H9 (cell line): ENCODE results near the gene EP300. TPM values are rescaled to one million over a fixed set of nuclear protein-coding genes. Genes with fewer than 3 reads are reported as not detected.

Experiments
- DNase-seq: peaks from one replicate; pipeline ENCODE4 v3.0.0-alpha.2; 2017
- H2AFZ ChIP-seq: one replicate; pipeline ENCODE4 v1.6.1; 2013; ENCODE audit warnings: mild to moderate bottlenecking, low read length, control low read depth, moderate library complexity
- H2AK5ac ChIP-seq: 2 replicates; pipeline ENCODE4 v1.6.1; 2013; ENCODE audit warnings: low read length, control low read depth, mixed read lengths; ENCODE audit not compliant: insufficient read length
- H2BK120ac ChIP-seq: one replicate; pipeline ENCODE4 v1.6.1; 2013; ENCODE audit warnings: low read depth, mild to moderate bottlenecking, low read length, control low read depth, inconsistent platforms; ENCODE audit not compliant: poor library complexity, severe bottlenecking
- H2BK12ac ChIP-seq: 2 replicates; pipeline ENCODE4 v1.6.1; 2013; ENCODE audit warnings: low read length, control low read depth, mixed read lengths, low read depth; ENCODE audit not compliant: insufficient read length
- H2BK15ac ChIP-seq: 2 replicates; pipeline ENCODE4 v1.6.1; 2013; ENCODE audit warnings: low read depth, low read length, control low read depth
- H2BK20ac ChIP-seq: one replicate; pipeline ENCODE4 v1.6.1; 2013; ENCODE audit warnings: low read depth, mild to moderate bottlenecking, low read length, control low read depth, inconsistent platforms; ENCODE audit not compliant: poor library complexity, severe bottlenecking
- H2BK5ac ChIP-seq: 2 replicates; pipeline ENCODE4 v1.6.1; 2013; ENCODE audit warnings: low read length, control low read depth, mixed read lengths; ENCODE audit not compliant: insufficient read length
- H3K14ac ChIP-seq: 2 replicates; pipeline ENCODE4 v1.6.1; 2013; ENCODE audit warnings: low read length, control low read depth; ENCODE audit not compliant: insufficient read depth
- H3K18ac ChIP-seq: 2 replicates; pipeline ENCODE4 v1.6.1; 2013; ENCODE audit warnings: low read depth, mild to moderate bottlenecking, mixed read lengths, low read length, control low read depth; ENCODE audit not compliant: insufficient read length
- H3K23ac ChIP-seq: 2 replicates; pipeline ENCODE4 v1.6.1; 2013; ENCODE audit warnings: low read length, control low read depth, mixed read lengths, low read depth; ENCODE audit not compliant: insufficient read length
- H3K23me2 ChIP-seq: 2 replicates; pipeline ENCODE4 v1.6.1; 2013; ENCODE audit warnings: low read depth, mild to moderate bottlenecking, mixed read lengths, low read length, control low read depth; ENCODE audit not compliant: insufficient read length, poor library complexity, severe bottlenecking
- H3K27ac ChIP-seq: 2 replicates; pipeline ENCODE4 v1.5.1; 2013; ENCODE audit warnings: low read length, control low read depth, mixed read lengths, low read depth; ENCODE audit not compliant: insufficient read length
- H3K27me3 ChIP-seq: 2 replicates; pipeline ENCODE4 v1.6.1; 2013; ENCODE audit warnings: low read length, control low read depth, inconsistent platforms; ENCODE audit not compliant: insufficient read depth
- H3K4ac ChIP-seq: 2 replicates; pipeline ENCODE4 v1.6.1; 2013; ENCODE audit warnings: low read depth, mild to moderate bottlenecking, control low read depth, inconsistent platforms, low read length, moderate library complexity
- H3K4me1 ChIP-seq: 2 replicates; pipeline ENCODE4 v1.6.1; 2013; ENCODE audit warnings: low read length, control low read depth, inconsistent platforms; ENCODE audit not compliant: insufficient read depth
- H3K4me2 ChIP-seq: 2 replicates; pipeline ENCODE4 v1.6.1; 2013; ENCODE audit warnings: low read length, control low read depth, mixed read lengths; ENCODE audit not compliant: insufficient read length, insufficient read depth
- H3K56ac ChIP-seq: 2 replicates; pipeline ENCODE4 v1.6.1; 2013; ENCODE audit warnings: low read depth, mild to moderate bottlenecking, mixed read lengths, low read length, control low read depth; ENCODE audit not compliant: insufficient read length
- H3K79me1 ChIP-seq: 2 replicates; pipeline ENCODE4 v1.6.1; 2013; ENCODE audit warnings: low read depth, mild to moderate bottlenecking, moderate library complexity, low read length, control low read depth, inconsistent platforms; ENCODE audit not compliant: insufficient read depth, poor library complexity, severe bottlenecking
- H3K79me2 ChIP-seq: 2 replicates; pipeline ENCODE4 v1.6.1; 2013; ENCODE audit warnings: low read length, control low read depth, inconsistent platforms; ENCODE audit not compliant: insufficient read depth
- H3K9ac ChIP-seq: 2 replicates; pipeline ENCODE4 v1.6.1; 2013; ENCODE audit warnings: low read length, control low read depth, mixed read lengths; ENCODE audit not compliant: insufficient read length; ENCODE audit errors: extremely low read depth
- H3K9me3 ChIP-seq: one replicate; pipeline ENCODE4 v1.6.1; 2013; ENCODE audit warnings: low read depth, low read length, inconsistent platforms; ENCODE audit not compliant: control insufficient read depth
- H3T11ph ChIP-seq: one replicate; pipeline ENCODE4 v1.6.1; 2013; ENCODE audit warnings: mild to moderate bottlenecking, low read length, control low read depth, inconsistent platforms
- H4K20me1 ChIP-seq: one replicate; pipeline ENCODE4 v1.6.1; 2013; ENCODE audit not compliant: control insufficient read depth, insufficient read length, insufficient read depth
- H4K5ac ChIP-seq: 2 replicates; pipeline ENCODE4 v1.6.1; 2013; ENCODE audit warnings: low read depth, mild to moderate bottlenecking, mixed read lengths, low read length, control low read depth; ENCODE audit not compliant: insufficient read length
- H4K8ac ChIP-seq: replicated peaks from 2 replicates; pipeline ENCODE4 v1.6.1; 2013; ENCODE audit warnings: low read length, control low read depth, mixed read lengths, low read depth; ENCODE audit not compliant: insufficient read length
- H4K91ac ChIP-seq: 2 replicates; pipeline ENCODE4 v1.6.1; 2013; ENCODE audit warnings: low read depth, mild to moderate bottlenecking, moderate library complexity, mixed read lengths, low read length, control low read depth; ENCODE audit not compliant: insufficient read length
- H3K27ac Mint-ChIP-seq, 3 experiments: 2 replicates in 2 of 3; 3 replicates in 1 of 3; pipeline ENCODE4 v1.8.0; 2020 to 2021; ENCODE audit warnings: mixed read lengths in 3 of 3, mild to moderate bottlenecking in 1 of 3, moderate library complexity in 1 of 3
- H3K27me3 Mint-ChIP-seq: 2 replicates; pipeline ENCODE4 v1.8.0; 2021; ENCODE audit warnings: low read depth, mild to moderate bottlenecking, moderate library complexity, mixed read lengths
- H3K36me3 Mint-ChIP-seq, 3 experiments: 2 replicates in 2 of 3; 3 replicates in 1 of 3; pipeline ENCODE4 v1.8.0; 2020 to 2021; ENCODE audit warnings: low read depth in 3 of 3, mixed read lengths in 3 of 3; ENCODE audit not compliant: insufficient read depth in 1 of 3
- H3K4me1 Mint-ChIP-seq, 2 experiments: 2 replicates each; pipeline ENCODE4 v1.8.0; 2020; ENCODE audit warnings: mixed read lengths in 2 of 2
- H3K4me3 Mint-ChIP-seq, 2 experiments: 2 replicates in 1 of 2; 3 replicates in 1 of 2; pipeline ENCODE4 v1.8.0; 2020 to 2021; ENCODE audit warnings: mild to moderate bottlenecking in 2 of 2, mixed read lengths in 2 of 2, moderate library complexity in 1 of 2
- H3K9me3 Mint-ChIP-seq, 2 experiments: 2 replicates in 1 of 2; 3 replicates in 1 of 2; pipeline ENCODE4 v1.8.0; 2020; ENCODE audit warnings: mild to moderate bottlenecking in 2 of 2, mixed read lengths in 2 of 2, moderate library complexity in 1 of 2
- CTCF ChIP-seq: fragments of 200-600 bp; sonication (generic); conservative IDR thresholded peaks from 3 replicates; pipeline ENCODE4 v1.8.0; 2021; ENCODE audit warnings: antibody characterized with exemption, mild to moderate bottlenecking
- WGBS: extraction: QIAGEN DNeasy Blood & Tissue Kit; methylation state at CpG from one replicate; pipeline ENCODE4 v1.1.7; 2013; ENCODE audit warnings: missing lambda C conversion rate, low lambda C conversion rate, mixed read lengths; ENCODE audit not compliant: insufficient read length; ENCODE audit errors: extremely low coverage; 5-methylcytosine and 5-hydroxymethylcytosine counted together
- total RNA-seq: library from RNA; stranded (reverse); gene quantifications from 2 replicates; pipeline ENCODE4 v1.2.1, GENCODE V29; 2021

Gene EP300
- total RNA-seq, 1 experiment from 2014 or later = 136 TPM

- Histone ChIP-seq H3K79me2 (no peaks in the 10 kb centered on the region), H4K5ac (no peak overlapping the region), H3K4ac (no peak overlapping the region), H2AK5ac (no peak overlapping the region), H3K56ac (no peak overlapping the region), H3T11ph (no peak overlapping the region), H3K4me1 (no peaks in the 10 kb centered on the region), H3K4me2 (peak overlapping the region; percentile 86), H2BK12ac (no peak overlapping the region), H2AFZ (no peak overlapping the region), H3K27me3 (peaks cover 3% of the 10 kb centered on the region; the same call in 1 of the 2 replicates), H3K27ac (no peak overlapping the region), H2BK5ac (no peak overlapping the region), H2BK120ac (no peak overlapping the region), H3K9ac (peak overlapping the region; percentile 28), H3K14ac (no peak overlapping the region), H3K23ac (no peak overlapping the region), H3K18ac (peak overlapping the region; percentile 67), H2BK15ac (no peak overlapping the region), H2BK20ac (no peak overlapping the region), H3K23me2 (peaks cover 12% of the 10 kb centered on the region), H4K8ac (no peak overlapping the region), H3K79me1 (no peaks in the 10 kb centered on the region), H4K20me1 (no peaks in the 10 kb centered on the region), H4K91ac (no peak overlapping the region), H3K9me3 (no peaks in the 10 kb centered on the region)
- TF ChIP-seq CTCF = no peak
- Mint-ChIP-seq H3K4me1 (peaks cover 10 to 13% of the 10 kb centered on the region in 2 experiments), H3K36me3 (no peaks in the 10 kb centered on the region), H3K27ac (no peak overlapping the region), H3K9me3 (no peaks in the 10 kb centered on the region; a peak in 1 of 5 replicates), H3K4me3 (peak overlapping the region; percentile 73 to 89), H3K27me3 (peaks cover 52% of the 10 kb centered on the region)
- peak; percentile 89 for DNase-seq
- no CpG with 5 or more reads among the region's 91 CpGs for WGBS
Observed at GRCh38 chr22:41197038-41197972, 104.9 kb downstream of the EP300 start.
